Astrocyte (in vitro differentiated cells and primary cell): ENCODE data around the gene GHDC. TPM values are rescaled to one million over a fixed set of nuclear protein-coding genes. Genes with fewer than 3 reads are reported as not detected.

Experiments
- DNase-seq: peaks from one replicate; pipeline ENCODE4 v3.0.0-alpha.2; 2010; ENCODE audit warnings: low read depth
- FAIRE-seq: peaks from 2 replicates; lab custom pipeline; 2011; peaks lifted over from hg19 to GRCh38; lab: Jason Lieb, UNC
- H2AFZ ChIP-seq: 2 replicates; pipeline ENCODE4 v1.6.0; 2012; ENCODE audit warnings: low read depth, low read length, inconsistent platforms
- H3K27ac ChIP-seq: 2 replicates; pipeline ENCODE4 v1.5.1; 2011; ENCODE audit warnings: low read depth, low read length, inconsistent platforms
- H3K27me3 ChIP-seq: 2 replicates; pipeline ENCODE4 v1.6.0; 2011; ENCODE audit warnings: low read length, inconsistent platforms; ENCODE audit not compliant: insufficient read depth
- H3K36me3 ChIP-seq: 2 replicates; pipeline ENCODE4 v1.5.1; 2011; ENCODE audit warnings: low read length, inconsistent platforms; ENCODE audit not compliant: insufficient read depth
- H3K4me1 ChIP-seq: 2 replicates; pipeline ENCODE4 v1.5.1; 2011; ENCODE audit warnings: low read length, inconsistent platforms; ENCODE audit not compliant: insufficient read depth
- H3K4me2 ChIP-seq: 2 replicates; pipeline ENCODE4 v1.6.0; 2012; ENCODE audit warnings: low read length, inconsistent platforms
- H3K4me3 ChIP-seq: 2 replicates; pipeline ENCODE4 v1.5.1; 2011; ENCODE audit warnings: low read depth, mild to moderate bottlenecking, low read length, inconsistent platforms; ENCODE audit not compliant: insufficient read depth
- H3K79me2 ChIP-seq: 2 replicates; pipeline ENCODE4 v1.6.0; 2012; ENCODE audit warnings: mild to moderate bottlenecking, low read length, inconsistent platforms; ENCODE audit not compliant: insufficient read depth
- H3K9ac ChIP-seq: 2 replicates; pipeline ENCODE4 v1.6.0; 2012; ENCODE audit warnings: mild to moderate bottlenecking, low read length, inconsistent platforms
- H3K9me3 ChIP-seq: 2 replicates; pipeline ENCODE4 v1.5.1; 2012; ENCODE audit warnings: low read depth, mild to moderate bottlenecking, low read length, inconsistent platforms; ENCODE audit not compliant: insufficient read depth
- H4K20me1 ChIP-seq: 2 replicates; pipeline ENCODE4 v1.6.0; 2012; ENCODE audit warnings: low read length, inconsistent platforms; ENCODE audit not compliant: insufficient read depth
- H3K27ac Mint-ChIP-seq: one replicate; pipeline ENCODE4 v1.8.0; 2021; ENCODE audit warnings: mild to moderate bottlenecking, mixed read lengths; ENCODE audit not compliant: unreplicated experiment
- H3K27me3 Mint-ChIP-seq: one replicate; pipeline ENCODE4 v1.8.0; 2021; ENCODE audit warnings: low read depth, mixed read lengths; ENCODE audit not compliant: unreplicated experiment
- H3K36me3 Mint-ChIP-seq: one replicate; pipeline ENCODE4 v1.8.0; 2021; ENCODE audit warnings: low read depth, mixed read lengths; ENCODE audit not compliant: unreplicated experiment
- H3K4me1 Mint-ChIP-seq: one replicate; pipeline ENCODE4 v1.8.0; 2021; ENCODE audit warnings: low read depth, mixed read lengths; ENCODE audit not compliant: unreplicated experiment
- H3K4me3 Mint-ChIP-seq: one replicate; pipeline ENCODE4 v1.8.0; 2021; ENCODE audit warnings: mild to moderate bottlenecking, moderate library complexity, mixed read lengths; ENCODE audit not compliant: unreplicated experiment
- H3K9me3 Mint-ChIP-seq: one replicate; pipeline ENCODE4 v1.8.0; 2021; ENCODE audit warnings: mild to moderate bottlenecking, mixed read lengths; ENCODE audit not compliant: unreplicated experiment
- EZH2 ChIP-seq: IDR thresholded peaks from 2 replicates; pipeline ENCODE4 v1.6.1; 2012; ENCODE audit warnings: mild to moderate bottlenecking, low read length, inconsistent platforms; ENCODE audit not compliant: insufficient read depth
- total RNA-seq: library from RNA; stranded (reverse); gene quantifications from 2 replicates; pipeline ENCODE4 v1.2.1, GENCODE V29; 2021
- TF ChIP-seq, protein P1 (sequence below): IDR thresholded peaks from 2 replicates; pipeline ENCODE4 v1.5.1; 2011; ENCODE audit warnings: low read depth, mild to moderate bottlenecking, inconsistent platforms, low read length, moderate library complexity; ENCODE audit not compliant: insufficient read depth

GHDC gene
- total RNA-seq, 1 donor from 2014 or later: 0.64 TPM

DNA sequence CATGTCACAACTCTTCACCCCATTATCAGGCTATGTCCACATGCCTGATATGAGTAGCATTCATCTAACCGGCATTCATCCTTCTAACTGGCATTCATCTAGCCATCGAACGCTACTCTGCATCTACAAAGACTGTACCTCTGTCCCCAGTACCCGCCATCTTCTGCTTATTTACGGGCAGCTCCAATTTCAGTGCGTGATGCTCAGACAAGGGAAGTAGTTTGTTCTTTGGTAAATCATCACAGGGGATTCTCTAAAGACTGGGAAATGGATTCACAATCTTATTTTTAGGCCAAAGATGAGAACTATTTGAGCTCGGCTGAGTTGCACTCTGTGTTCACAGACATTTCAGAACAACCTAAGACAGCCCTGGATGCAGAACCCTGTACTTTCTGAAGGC is 42.5 kb upstream of the GHDC start:
- Mint-ChIP-seq H3K27me3 (no peaks in the 10 kb centered on the region), H3K36me3 (no peaks in the 10 kb centered on the region), H3K9me3 (no peaks in the 10 kb centered on the region), H3K27ac (no peak overlapping the region), H3K4me3 (no peak overlapping the region), H3K4me1 (no peaks in the 10 kb centered on the region)
- no peaks in the 10 kb centered on the region for H3K27me3 ChIP-seq
- H3K4me1 ChIP-seq: no peaks in the 10 kb centered on the region
- H3K4me3 ChIP-seq: no peak overlapping the region
- peaks cover 41% of the 10 kb centered on the region for H4K20me1 ChIP-seq
- TF ChIP-seq, protein P1, sequence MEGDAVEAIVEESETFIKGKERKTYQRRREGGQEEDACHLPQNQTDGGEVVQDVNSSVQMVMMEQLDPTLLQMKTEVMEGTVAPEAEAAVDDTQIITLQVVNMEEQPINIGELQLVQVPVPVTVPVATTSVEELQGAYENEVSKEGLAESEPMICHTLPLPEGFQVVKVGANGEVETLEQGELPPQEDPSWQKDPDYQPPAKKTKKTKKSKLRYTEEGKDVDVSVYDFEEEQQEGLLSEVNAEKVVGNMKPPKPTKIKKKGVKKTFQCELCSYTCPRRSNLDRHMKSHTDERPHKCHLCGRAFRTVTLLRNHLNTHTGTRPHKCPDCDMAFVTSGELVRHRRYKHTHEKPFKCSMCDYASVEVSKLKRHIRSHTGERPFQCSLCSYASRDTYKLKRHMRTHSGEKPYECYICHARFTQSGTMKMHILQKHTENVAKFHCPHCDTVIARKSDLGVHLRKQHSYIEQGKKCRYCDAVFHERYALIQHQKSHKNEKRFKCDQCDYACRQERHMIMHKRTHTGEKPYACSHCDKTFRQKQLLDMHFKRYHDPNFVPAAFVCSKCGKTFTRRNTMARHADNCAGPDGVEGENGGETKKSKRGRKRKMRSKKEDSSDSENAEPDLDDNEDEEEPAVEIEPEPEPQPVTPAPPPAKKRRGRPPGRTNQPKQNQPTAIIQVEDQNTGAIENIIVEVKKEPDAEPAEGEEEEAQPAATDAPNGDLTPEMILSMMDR: no peak
- TF ChIP-seq EZH2: no peak
- H3K4me2 ChIP-seq: no peak overlapping the region
- no peak overlapping the region for H3K27ac ChIP-seq
- no peak overlapping the region for H2AFZ ChIP-seq
- DNase-seq (no peak), FAIRE-seq (no peak)
- H3K9me3 ChIP-seq: no peaks in the 10 kb centered on the region
- H3K9ac ChIP-seq: no peak overlapping the region
- no peaks in the 10 kb centered on the region for H3K36me3 ChIP-seq
- peaks cover 77% of the 10 kb centered on the region for H3K79me2 ChIP-seq

DNA sequence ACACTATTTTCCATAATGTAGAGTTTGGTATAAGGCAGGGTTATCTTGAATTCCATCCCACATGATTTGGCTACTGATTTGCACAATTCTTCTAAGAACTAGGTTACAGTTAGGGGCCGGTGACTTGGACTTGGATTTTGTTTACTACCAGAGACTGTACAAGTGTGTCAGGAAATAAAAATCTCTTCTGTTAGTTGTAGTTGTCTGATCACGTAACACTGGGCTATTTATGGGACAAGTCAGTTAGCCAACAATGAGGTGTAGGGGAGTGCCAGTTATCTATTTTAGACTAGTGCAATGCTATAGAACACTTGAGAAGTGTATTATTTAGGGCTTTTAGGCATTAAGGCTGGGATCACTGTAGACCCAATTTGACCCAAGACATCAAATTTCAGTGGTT is 39.7 kb upstream of the GHDC start:
- no peak overlapping the region for H3K9ac ChIP-seq
- H2AFZ ChIP-seq: no peak overlapping the region

DNA sequence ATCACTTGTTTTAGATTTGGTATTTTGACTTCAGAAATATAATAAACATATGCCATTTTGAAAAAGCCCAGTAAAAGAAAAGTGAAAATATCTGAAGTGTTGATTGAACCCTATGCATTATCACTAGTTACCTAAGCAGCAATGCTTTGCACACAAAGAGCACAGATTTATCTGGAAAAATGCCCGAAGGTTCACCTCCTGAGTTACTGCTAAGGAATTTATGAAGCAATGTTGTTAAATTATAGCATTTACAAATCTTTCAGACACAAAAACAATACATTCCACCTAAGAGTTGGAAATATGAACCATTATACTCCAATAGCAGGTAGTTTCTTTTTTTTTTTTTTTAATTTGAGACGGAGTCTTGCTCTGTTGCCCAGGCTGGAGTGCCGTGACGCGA is 38.9 kb upstream of the GHDC start:
- peak; percentile 64 for DNase-seq
- H3K9me3 Mint-ChIP-seq: no peaks in the 10 kb centered on the region

More for the DNA sequence above, 39.7 kb upstream of the GHDC start:
- no peak overlapping the region for H3K4me3 Mint-ChIP-seq
- no peaks in the 10 kb centered on the region for H3K4me1 ChIP-seq
- peaks cover 32% of the 10 kb centered on the region for H4K20me1 ChIP-seq
- H3K9me3 ChIP-seq: no peaks in the 10 kb centered on the region
- no peaks in the 10 kb centered on the region for H3K36me3 Mint-ChIP-seq
- H3K27me3 ChIP-seq: no peaks in the 10 kb centered on the region
- H3K27ac Mint-ChIP-seq: no peak overlapping the region
- no peaks in the 10 kb centered on the region for H3K27me3 Mint-ChIP-seq
- no peaks in the 10 kb centered on the region for H3K4me1 Mint-ChIP-seq
- FAIRE-seq (no peak), DNase-seq (no peak)
- H3K79me2 ChIP-seq: peaks cover 59% of the 10 kb centered on the region
- no peak for TF ChIP-seq EZH2
- no peaks in the 10 kb centered on the region for H3K9me3 Mint-ChIP-seq
- H3K36me3 ChIP-seq: no peaks in the 10 kb centered on the region
- no peak overlapping the region for H3K4me3 ChIP-seq
- no peak overlapping the region for H3K27ac ChIP-seq
- H3K4me2 ChIP-seq: no peak overlapping the region

More for the DNA sequence above, 38.9 kb upstream of the GHDC start:
- H3K36me3 Mint-ChIP-seq: no peaks in the 10 kb centered on the region
- H3K27ac ChIP-seq: no peak overlapping the region
- H3K79me2 ChIP-seq: peaks cover 56% of the 10 kb centered on the region
- TF ChIP-seq, protein P1: no peak
- TF ChIP-seq EZH2: no peak
- peaks cover 34% of the 10 kb centered on the region for H4K20me1 ChIP-seq
- no peaks in the 10 kb centered on the region for H3K4me1 ChIP-seq
- H3K36me3 ChIP-seq: no peaks in the 10 kb centered on the region
- H3K9ac ChIP-seq: no peak overlapping the region
- H3K4me3 Mint-ChIP-seq: no peak overlapping the region
- no peaks in the 10 kb centered on the region for H3K27me3 ChIP-seq
- H2AFZ ChIP-seq: no peak overlapping the region
- H3K4me3 ChIP-seq: no peak overlapping the region
- H3K9me3 ChIP-seq: no peaks in the 10 kb centered on the region
- no peak overlapping the region for H3K27ac Mint-ChIP-seq
- no peak for FAIRE-seq
- H3K27me3 Mint-ChIP-seq: no peaks in the 10 kb centered on the region
- H3K4me2 ChIP-seq: no peak overlapping the region
- H3K4me1 Mint-ChIP-seq: peaks cover 2% of the 10 kb centered on the region
